Measurements from ENCODE around the gene U2AF2. TPM values are rescaled to one million over a fixed set of nuclear protein-coding genes. Genes with fewer than 3 reads are reported as not detected.

The U2AF2 gene
- total and polyA plus RNA-seq, 9 of the 15 experiments (the other 6 are each of a cell fraction or from before 2014, with no cell fraction given), result 3.0 to 331 (median 157) TPM

DNA sequence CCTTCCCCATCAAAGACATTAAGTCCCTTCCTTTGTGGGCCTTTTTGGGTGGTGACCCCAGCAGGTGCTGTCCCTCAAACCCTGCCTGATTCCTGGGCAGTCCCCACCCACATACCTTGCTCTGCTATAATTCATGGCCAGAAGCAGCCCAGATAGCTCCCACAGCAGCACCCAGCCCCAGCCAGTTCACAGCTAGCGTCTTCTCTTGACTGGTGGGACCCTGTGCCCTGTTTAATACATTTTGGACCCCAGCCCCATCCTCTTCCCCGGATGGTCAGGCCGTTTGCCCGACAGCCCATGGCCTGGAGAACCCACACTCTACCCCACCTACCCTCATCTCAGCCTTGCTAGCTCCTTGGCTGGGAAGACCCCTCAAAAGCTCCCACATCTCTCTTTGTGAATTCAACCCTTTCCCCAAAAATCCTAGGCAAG lies 4.7 kb upstream of the U2AF2 start (continued):
- TF ChIP-seq, protein P1, sequence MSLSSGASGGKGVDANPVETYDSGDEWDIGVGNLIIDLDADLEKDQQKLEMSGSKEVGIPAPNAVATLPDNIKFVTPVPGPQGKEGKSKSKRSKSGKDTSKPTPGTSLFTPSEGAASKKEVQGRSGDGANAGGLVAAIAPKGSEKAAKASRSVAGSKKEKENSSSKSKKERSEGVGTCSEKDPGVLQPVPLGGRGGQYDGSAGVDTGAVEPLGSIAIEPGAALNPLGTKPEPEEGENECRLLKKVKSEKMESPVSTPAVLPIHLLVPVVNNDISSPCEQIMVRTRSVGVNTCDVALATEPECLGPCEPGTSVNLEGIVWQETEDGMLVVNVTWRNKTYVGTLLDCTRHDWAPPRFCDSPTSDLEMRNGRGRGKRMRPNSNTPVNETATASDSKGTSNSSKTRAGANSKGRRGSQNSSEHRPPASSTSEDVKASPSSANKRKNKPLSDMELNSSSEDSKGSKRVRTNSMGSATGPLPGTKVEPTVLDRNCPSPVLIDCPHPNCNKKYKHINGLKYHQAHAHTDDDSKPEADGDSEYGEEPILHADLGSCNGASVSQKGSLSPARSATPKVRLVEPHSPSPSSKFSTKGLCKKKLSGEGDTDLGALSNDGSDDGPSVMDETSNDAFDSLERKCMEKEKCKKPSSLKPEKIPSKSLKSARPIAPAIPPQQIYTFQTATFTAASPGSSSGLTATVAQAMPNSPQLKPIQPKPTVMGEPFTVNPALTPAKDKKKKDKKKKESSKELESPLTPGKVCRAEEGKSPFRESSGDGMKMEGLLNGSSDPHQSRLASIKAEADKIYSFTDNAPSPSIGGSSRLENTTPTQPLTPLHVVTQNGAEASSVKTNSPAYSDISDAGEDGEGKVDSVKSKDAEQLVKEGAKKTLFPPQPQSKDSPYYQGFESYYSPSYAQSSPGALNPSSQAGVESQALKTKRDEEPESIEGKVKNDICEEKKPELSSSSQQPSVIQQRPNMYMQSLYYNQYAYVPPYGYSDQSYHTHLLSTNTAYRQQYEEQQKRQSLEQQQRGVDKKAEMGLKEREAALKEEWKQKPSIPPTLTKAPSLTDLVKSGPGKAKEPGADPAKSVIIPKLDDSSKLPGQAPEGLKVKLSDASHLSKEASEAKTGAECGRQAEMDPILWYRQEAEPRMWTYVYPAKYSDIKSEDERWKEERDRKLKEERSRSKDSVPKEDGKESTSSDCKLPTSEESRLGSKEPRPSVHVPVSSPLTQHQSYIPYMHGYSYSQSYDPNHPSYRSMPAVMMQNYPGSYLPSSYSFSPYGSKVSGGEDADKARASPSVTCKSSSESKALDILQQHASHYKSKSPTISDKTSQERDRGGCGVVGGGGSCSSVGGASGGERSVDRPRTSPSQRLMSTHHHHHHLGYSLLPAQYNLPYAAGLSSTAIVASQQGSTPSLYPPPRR (CRISPR knock-in tag; IDR thresholded peaks at IDR 0.05; ENCODE audit: borderline replicate concordance), result no peak
- TF ChIP-seq CBFB (CRISPR knock-in tag; IDR thresholded peaks at IDR 0.05) (no peak), ERF (CRISPR knock-in tag; IDR thresholded peaks at IDR 0.05) (no peak), KDM5B (IDR thresholded peaks at IDR 0.05; ENCODE audit: insufficient replicate concordance, low read depth, low read length) (no peak), CGGBP1 (CRISPR knock-in tag; IDR thresholded peaks at IDR 0.05) (no peak), ZNF436 (CRISPR knock-in tag; IDR thresholded peaks at IDR 0.05) (no peak), DIDO1 (tag; IDR thresholded peaks at IDR 0.05; ENCODE audit: low read depth) (no peak), RBM39 (optimal IDR thresholded peaks at IDR 0.05; ENCODE audit: low read depth, low read length) (no peak), NCOR1 (IDR thresholded peaks at IDR 0.05) (no peak)
- TF ChIP-seq, protein P2, sequence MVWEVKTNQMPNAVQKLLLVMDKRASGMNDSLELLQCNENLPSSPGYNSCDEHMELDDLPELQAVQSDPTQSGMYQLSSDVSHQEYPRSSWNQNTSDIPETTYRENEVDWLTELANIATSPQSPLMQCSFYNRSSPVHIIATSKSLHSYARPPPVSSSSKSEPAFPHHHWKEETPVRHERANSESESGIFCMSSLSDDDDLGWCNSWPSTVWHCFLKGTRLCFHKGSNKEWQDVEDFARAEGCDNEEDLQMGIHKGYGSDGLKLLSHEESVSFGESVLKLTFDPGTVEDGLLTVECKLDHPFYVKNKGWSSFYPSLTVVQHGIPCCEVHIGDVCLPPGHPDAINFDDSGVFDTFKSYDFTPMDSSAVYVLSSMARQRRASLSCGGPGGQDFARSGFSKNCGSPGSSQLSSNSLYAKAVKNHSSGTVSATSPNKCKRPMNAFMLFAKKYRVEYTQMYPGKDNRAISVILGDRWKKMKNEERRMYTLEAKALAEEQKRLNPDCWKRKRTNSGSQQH (CRISPR knock-in tag; IDR thresholded peaks at IDR 0.05), result no peak
- TF ChIP-seq, protein P3, sequence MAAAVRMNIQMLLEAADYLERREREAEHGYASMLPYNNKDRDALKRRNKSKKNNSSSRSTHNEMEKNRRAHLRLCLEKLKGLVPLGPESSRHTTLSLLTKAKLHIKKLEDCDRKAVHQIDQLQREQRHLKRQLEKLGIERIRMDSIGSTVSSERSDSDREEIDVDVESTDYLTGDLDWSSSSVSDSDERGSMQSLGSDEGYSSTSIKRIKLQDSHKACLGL (CRISPR knock-in tag; IDR thresholded peaks at IDR 0.05; ENCODE audit: borderline replicate concordance, poor library complexity, severe bottlenecking), result no peak

Data from K562 (cell line).